ENCODE data around the gene PI4KB.

- TF ChIP-seq, protein P1, sequence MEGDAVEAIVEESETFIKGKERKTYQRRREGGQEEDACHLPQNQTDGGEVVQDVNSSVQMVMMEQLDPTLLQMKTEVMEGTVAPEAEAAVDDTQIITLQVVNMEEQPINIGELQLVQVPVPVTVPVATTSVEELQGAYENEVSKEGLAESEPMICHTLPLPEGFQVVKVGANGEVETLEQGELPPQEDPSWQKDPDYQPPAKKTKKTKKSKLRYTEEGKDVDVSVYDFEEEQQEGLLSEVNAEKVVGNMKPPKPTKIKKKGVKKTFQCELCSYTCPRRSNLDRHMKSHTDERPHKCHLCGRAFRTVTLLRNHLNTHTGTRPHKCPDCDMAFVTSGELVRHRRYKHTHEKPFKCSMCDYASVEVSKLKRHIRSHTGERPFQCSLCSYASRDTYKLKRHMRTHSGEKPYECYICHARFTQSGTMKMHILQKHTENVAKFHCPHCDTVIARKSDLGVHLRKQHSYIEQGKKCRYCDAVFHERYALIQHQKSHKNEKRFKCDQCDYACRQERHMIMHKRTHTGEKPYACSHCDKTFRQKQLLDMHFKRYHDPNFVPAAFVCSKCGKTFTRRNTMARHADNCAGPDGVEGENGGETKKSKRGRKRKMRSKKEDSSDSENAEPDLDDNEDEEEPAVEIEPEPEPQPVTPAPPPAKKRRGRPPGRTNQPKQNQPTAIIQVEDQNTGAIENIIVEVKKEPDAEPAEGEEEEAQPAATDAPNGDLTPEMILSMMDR (conservative IDR thresholded peaks at IDR 0.05; ENCODE audit: low read length): no peak
- TF ChIP-seq EZH2phosphoT487 (IDR thresholded peaks at IDR 0.05; ENCODE audit: borderline replicate concordance, low read depth, low read length): no peak
Observed at GRCh38 chr1:151281225-151281968, 45.8 kb downstream of the PI4KB start.
